DMS53 treated with DMSO at 0.1 percent for 48 hours (cell line): ENCODE data around the gene SSX4B.
"Not testable (repeated sequence)": the region's sequence is repeated elsewhere in the genome, so short reads cannot be mapped to it uniquely, and the experiment has no call there.

Experiments used
- DNase-seq: peaks from one replicate; lab custom pipeline; 2025; ENCODE audit not compliant: unreplicated experiment; lab: John Stamatoyannopoulos, UW

SSX4B gene

GRCh38 chrX:48411860-48412259 is at the start of gene SSX4B:
Gene SSX4B (minus strand): TSS chrX:48411960. CDS start chrX:48411372, 588 bp downstream.
- not testable (repeated sequence) for DNase-seq

- DNase-seq, result no peak
These were observed 48.8 kb upstream of the SSX4B start for GRCh38 chrX:48460606-48461005.

- DNase-seq, result no peak
These were observed 48.3 kb upstream of the SSX4B start for GRCh38 chrX:48460031-48460430.

- DNase-seq, result no peak
These were observed 47.7 kb upstream of the SSX4B start for GRCh38 chrX:48459483-48459882.

GRCh38 chrX:48458711-48459110 is 47.0 kb upstream of the SSX4B start:
- DNase-seq, result no peak

GRCh38 chrX:48456628-48457331 is 45.0 kb upstream of the SSX4B start:
- DNase-seq, result no peak

GRCh38 chrX:48451708-48452107 is 39.9 kb upstream of the SSX4B start:
- no peak for DNase-seq

- DNase-seq, result no peak
These were observed 38.3 kb upstream of the SSX4B start for GRCh38 chrX:48450076-48450475.

- DNase-seq, result not testable (repeated sequence)
These were observed 35.4 kb upstream of the SSX4B start for GRCh38 chrX:48447201-48447600.

GRCh38 chrX:48433713-48434112 is 22.0 kb upstream of the SSX4B start:
- DNase-seq, result not testable (repeated sequence)

- DNase-seq, result not testable (repeated sequence)
These were observed 18.4 kb upstream of the SSX4B start for GRCh38 chrX:48430166-48430565.

- not testable (repeated sequence) for DNase-seq
These were observed 17.8 kb upstream of the SSX4B start for GRCh38 chrX:48429606-48430005.

- not testable (repeated sequence) for DNase-seq
These were observed 15.4 kb upstream of the SSX4B start for GRCh38 chrX:48427027-48427716.

GRCh38 chrX:48397825-48398224 is 13.9 kb downstream of the SSX4B start:
- not testable (repeated sequence) for DNase-seq

GRCh38 chrX:48396931-48397330 is 14.8 kb downstream of the SSX4B start:
- not testable (repeated sequence) for DNase-seq

GRCh38 chrX:48383239-48383638 is 28.5 kb downstream of the SSX4B start, which contains the start of gene SSX4:
Gene SSX4 (plus strand): TSS chrX:48383539. CDS start chrX:48384054, 515 bp downstream.
- not testable (repeated sequence) for DNase-seq

GRCh38 chrX:48370408-48370807 is 41.4 kb downstream of the SSX4B start:
- not testable (repeated sequence) for DNase-seq

- DNase-seq, result not testable (repeated sequence)
These were observed 43.9 kb downstream of the SSX4B start for GRCh38 chrX:48367717-48368408.

GRCh38 chrX:48359281-48359680 is 52.5 kb downstream of the SSX4B start:
- DNase-seq, result not testable (repeated sequence)

- no peak for DNase-seq
These were observed 54.1 kb downstream of the SSX4B start for GRCh38 chrX:48357681-48358080.

GRCh38 chrX:48356315-48357094 is 55.3 kb downstream of the SSX4B start, which contains the start of gene SSX3:
Gene SSX3 (minus strand): TSS chrX:48356703. CDS start chrX:48355249, 1,454 bp downstream.
- not testable (repeated sequence) for DNase-seq
